OCI-LY3 (cell line): Measurements from ENCODE around the gene ST3GAL3.

ENCODE experiments used
- H2AFZ ChIP-seq: fragments of 200-600, 300-600 bp; shearing (Covaris generic); 2 replicates; pipeline ENCODE4 v1.6.0; 2014; ENCODE audit warnings: antibody characterized with exemption, low read depth, low read length
- H3K27ac ChIP-seq: fragments of 200-600, 300-600 bp; sonication (generic); 2 replicates; pipeline ENCODE4 v1.5.1; 2014; ENCODE audit warnings: mild to moderate bottlenecking, low read length, moderate library complexity, mixed read lengths
- H3K27me3 ChIP-seq: fragments of 200-600, 300-600 bp; sonication (generic); 2 replicates; pipeline ENCODE4 v1.6.1; 2014; ENCODE audit warnings: low read depth, low read length, mixed read lengths
- H3K36me3 ChIP-seq: fragments of 200-600, 300-600 bp; sonication (generic); replicated peaks from 2 replicates; pipeline ENCODE3; 2014; ENCODE audit warnings: low read depth, low read length, mixed read lengths
- H3K4me1 ChIP-seq: fragments of 300-600, 200-600 bp; sonication (generic); 2 replicates; pipeline ENCODE4 v1.6.1; 2014; ENCODE audit warnings: low read length, mixed read lengths
- H3K4me2 ChIP-seq: fragments of 200-600, 300-600 bp; sonication (generic); 2 replicates; pipeline ENCODE4 v1.6.1; 2014; ENCODE audit warnings: low read length, mixed read lengths
- H3K4me3 ChIP-seq: fragments of 300-600, 200-600 bp; sonication (generic); 2 replicates; pipeline ENCODE4 v1.5.1; 2014; ENCODE audit warnings: antibody characterized with exemption, mild to moderate bottlenecking, low read length, moderate library complexity
- H3K79me2 ChIP-seq: fragments of 300-600, 200-600 bp; shearing (Covaris generic); 2 replicates; pipeline ENCODE4 v1.6.1; 2014; ENCODE audit warnings: mild to moderate bottlenecking, low read length, mixed read lengths
- H3K9ac ChIP-seq: fragments of 300-600, 200-600 bp; shearing (Covaris generic); 2 replicates; pipeline ENCODE4 v1.6.0; 2014; ENCODE audit warnings: mild to moderate bottlenecking, low read length, moderate library complexity
- H3K9me3 ChIP-seq: fragments of 200-600, 300-600 bp; shearing (Covaris generic); 2 replicates; pipeline ENCODE4 v1.6.1; 2014; ENCODE audit warnings: low read length, mixed read lengths; ENCODE audit not compliant: insufficient read depth
- H4K20me1 ChIP-seq: fragments of 200-600, 300-600 bp; sonication (generic); 2 replicates; pipeline ENCODE4 v1.6.1; 2016; ENCODE audit warnings: low read length, mixed read lengths; ENCODE audit not compliant: insufficient read depth
- EZH2phosphoT487 ChIP-seq: fragments of 200-600 bp; shearing (Covaris generic); IDR thresholded peaks from 2 replicates; pipeline ENCODE4 v1.6.1; 2018; ENCODE audit warnings: antibody characterized with exemption, mixed run types, low read depth
- TF ChIP-seq, protein P1 (sequence below): fragments of 200-600, 300-600 bp; sonication (generic); IDR thresholded peaks from 2 replicates; pipeline ENCODE4 v1.5.1; 2014; ENCODE audit warnings: antibody characterized with exemption, low read length, low read depth

The ST3GAL3 gene

DNA sequence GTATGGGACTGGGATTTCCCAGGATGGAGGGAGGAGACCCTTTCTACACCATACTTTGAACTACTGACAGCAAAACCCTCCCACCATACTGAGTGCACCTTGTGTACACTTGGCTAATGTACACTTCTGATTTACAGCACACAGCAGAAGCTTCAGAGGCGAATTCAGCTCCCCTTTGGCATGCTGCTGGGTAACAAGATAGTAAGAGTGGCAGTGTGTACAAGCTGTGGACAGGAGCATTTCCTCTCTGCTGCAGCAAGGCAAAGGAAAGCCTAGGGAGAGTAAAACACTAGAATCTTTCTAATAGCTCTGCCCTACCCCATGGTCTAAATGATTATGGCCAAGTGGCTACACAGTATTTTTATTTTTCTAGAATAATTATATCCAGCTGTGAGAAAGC is 142.3 kb downstream of the ST3GAL3 start:
- TF ChIP-seq, protein P1, sequence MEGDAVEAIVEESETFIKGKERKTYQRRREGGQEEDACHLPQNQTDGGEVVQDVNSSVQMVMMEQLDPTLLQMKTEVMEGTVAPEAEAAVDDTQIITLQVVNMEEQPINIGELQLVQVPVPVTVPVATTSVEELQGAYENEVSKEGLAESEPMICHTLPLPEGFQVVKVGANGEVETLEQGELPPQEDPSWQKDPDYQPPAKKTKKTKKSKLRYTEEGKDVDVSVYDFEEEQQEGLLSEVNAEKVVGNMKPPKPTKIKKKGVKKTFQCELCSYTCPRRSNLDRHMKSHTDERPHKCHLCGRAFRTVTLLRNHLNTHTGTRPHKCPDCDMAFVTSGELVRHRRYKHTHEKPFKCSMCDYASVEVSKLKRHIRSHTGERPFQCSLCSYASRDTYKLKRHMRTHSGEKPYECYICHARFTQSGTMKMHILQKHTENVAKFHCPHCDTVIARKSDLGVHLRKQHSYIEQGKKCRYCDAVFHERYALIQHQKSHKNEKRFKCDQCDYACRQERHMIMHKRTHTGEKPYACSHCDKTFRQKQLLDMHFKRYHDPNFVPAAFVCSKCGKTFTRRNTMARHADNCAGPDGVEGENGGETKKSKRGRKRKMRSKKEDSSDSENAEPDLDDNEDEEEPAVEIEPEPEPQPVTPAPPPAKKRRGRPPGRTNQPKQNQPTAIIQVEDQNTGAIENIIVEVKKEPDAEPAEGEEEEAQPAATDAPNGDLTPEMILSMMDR: no peak
- no peak for TF ChIP-seq EZH2phosphoT487
- H3K9me3 ChIP-seq: no peaks in the 10 kb centered on the region
- H3K79me2 ChIP-seq: no peaks in the 10 kb centered on the region
- H3K27me3 ChIP-seq: no peaks in the 10 kb centered on the region
- no peak overlapping the region for H2AFZ ChIP-seq
- H4K20me1 ChIP-seq: no peaks in the 10 kb centered on the region
- no peak overlapping the region for H3K4me3 ChIP-seq
- peaks cover 8% of the 10 kb centered on the region; the same call in 1 of the 2 replicates for H3K4me1 ChIP-seq
- H3K27ac ChIP-seq: no peak overlapping the region
- H3K36me3 ChIP-seq: no peaks in the 10 kb centered on the region
- no peak overlapping the region for H3K9ac ChIP-seq
- H3K4me2 ChIP-seq: no peak overlapping the region

DNA sequence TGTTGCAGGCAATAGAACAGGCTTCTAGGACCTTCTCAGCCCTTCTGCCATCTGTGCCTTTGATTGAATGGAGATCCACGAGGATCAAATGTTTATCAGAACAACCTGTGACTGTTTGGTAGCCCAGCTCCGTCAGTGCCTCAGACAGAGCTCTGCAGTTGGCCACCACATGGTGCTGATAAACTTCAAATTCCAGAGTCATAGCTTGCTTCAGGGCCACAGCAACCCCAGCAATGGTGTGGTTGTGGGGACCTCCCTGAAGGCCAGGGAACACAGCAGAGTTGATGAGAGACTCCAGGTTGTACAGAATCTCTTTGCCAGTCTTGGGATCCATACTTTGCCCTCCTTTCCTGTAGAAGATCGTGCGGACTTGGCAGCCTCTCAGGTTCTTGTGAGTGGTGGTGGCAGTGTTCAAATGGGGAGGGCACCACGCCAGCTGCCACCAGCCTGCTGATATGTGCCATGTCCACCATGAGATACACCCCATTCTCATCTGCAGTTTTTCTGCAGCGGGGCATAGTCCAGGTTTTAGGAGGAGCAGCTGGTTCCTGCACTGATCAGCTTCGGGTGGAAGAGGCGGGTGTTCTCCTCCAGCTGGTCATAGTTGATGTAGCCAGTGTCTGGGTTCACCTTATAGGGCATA is 143.4 kb downstream of the ST3GAL3 start:
- H3K27me3 ChIP-seq: no peaks in the 10 kb centered on the region
- H3K4me1 ChIP-seq: peaks cover 8% of the 10 kb centered on the region; the same call in 1 of the 2 replicates
- H3K27ac ChIP-seq: no peak overlapping the region
- no peak overlapping the region for H3K4me2 ChIP-seq
- H3K79me2 ChIP-seq: no peaks in the 10 kb centered on the region
- no peaks in the 10 kb centered on the region for H3K36me3 ChIP-seq
- H3K9me3 ChIP-seq: no peaks in the 10 kb centered on the region
- no peaks in the 10 kb centered on the region for H4K20me1 ChIP-seq
- H2AFZ ChIP-seq: no peak overlapping the region
- H3K4me3 ChIP-seq: no peak overlapping the region
- TF ChIP-seq, protein P1: no peak
- no peak for TF ChIP-seq EZH2phosphoT487
- H3K9ac ChIP-seq: no peak overlapping the region

DNA sequence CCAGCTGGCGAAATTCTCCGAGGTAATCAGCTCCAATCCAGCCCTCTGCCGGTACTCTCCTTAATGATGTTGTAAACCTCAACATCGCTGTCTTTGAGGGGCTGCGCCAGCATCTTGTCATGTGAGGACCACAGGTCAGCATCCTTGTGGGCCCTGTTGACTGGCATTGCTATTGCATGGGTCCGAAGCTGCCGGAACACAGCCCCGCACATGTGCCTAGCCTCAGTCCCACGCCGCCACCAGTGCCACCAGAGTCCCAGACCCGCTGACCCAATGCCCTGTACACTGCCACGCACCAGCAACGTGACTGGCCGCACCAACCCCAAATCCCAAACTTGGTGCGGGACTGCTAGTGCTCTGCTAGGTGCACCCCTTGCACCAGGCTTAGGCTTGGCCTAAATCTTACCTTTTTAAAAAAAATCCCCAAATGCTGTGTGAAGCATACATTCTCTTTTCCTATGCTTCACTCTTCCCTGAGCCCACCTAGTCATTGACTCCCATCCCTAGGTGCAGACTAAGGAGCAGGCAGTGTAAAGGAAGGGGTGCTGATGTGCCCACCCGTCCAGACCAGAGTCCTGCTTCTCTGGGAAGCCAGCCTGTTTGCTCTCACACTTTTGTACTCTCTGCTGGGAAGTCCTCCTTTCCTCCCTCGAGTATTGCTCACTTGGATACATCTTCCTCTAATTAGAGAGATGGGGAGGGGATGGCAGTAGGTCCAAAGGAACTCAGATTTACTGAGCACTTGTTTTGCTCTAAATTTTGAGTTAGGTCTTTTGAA is 144.4 kb downstream of the ST3GAL3 start:
- Histone ChIP-seq H3K4me1 (peaks cover 8% of the 10 kb centered on the region; the same call in 1 of the 2 replicates), H3K4me2 (no peak overlapping the region), H3K79me2 (no peaks in the 10 kb centered on the region), H2AFZ (no peak overlapping the region), H3K9me3 (no peaks in the 10 kb centered on the region), H3K36me3 (no peaks in the 10 kb centered on the region), H4K20me1 (no peaks in the 10 kb centered on the region), H3K27ac (no peak overlapping the region), H3K27me3 (no peaks in the 10 kb centered on the region), H3K4me3 (no peak overlapping the region), H3K9ac (no peak overlapping the region)
- no peak for TF ChIP-seq EZH2phosphoT487
- TF ChIP-seq, protein P1: no peak

DNA sequence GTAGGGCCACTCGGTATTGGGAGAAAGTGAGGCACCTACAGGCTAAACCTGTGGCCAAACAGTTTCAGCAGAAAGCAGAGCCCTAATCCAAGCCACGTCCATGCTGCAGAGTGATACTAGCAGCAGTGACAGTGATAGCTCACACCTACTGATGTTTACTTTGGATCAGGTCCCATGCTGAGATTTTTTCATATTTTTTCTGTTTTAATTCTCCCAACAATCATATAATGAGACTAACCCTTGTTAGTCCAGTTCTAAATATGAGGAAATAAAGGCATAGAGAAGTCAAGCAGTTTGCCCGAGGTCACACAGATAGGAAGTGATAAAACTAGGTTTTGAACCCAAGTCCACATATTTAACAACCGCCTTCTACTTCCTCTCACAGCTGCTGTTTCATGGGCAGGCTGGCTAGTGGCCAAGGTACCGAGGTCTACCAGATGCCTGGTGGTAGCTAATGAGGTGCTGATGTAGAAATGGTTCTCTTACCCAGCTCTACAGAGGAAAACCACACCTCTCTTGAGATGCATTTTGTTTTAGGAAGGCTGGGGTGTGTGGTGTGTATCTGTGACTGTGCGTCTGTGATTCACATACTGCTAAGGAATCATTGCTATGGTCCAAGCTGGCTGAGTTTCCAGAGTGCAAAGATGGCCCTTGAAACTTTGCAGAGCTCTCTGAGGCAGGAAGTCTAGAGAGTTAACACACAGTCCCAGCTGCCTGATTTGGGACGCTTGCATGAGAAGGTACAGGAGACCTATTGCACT is 146.0 kb downstream of the ST3GAL3 start:
- H3K27ac ChIP-seq: no peak overlapping the region
- H3K4me2 ChIP-seq: peak overlapping the region; percentile 9; the same call in 1 of the 2 replicates
- H3K36me3 ChIP-seq: no peaks in the 10 kb centered on the region
- H3K79me2 ChIP-seq: no peaks in the 10 kb centered on the region
- H3K9me3 ChIP-seq: no peaks in the 10 kb centered on the region
- H4K20me1 ChIP-seq: no peaks in the 10 kb centered on the region
- peaks cover 8% of the 10 kb centered on the region; the same call in 1 of the 2 replicates for H3K4me1 ChIP-seq
- H3K9ac ChIP-seq: no peak overlapping the region
- H2AFZ ChIP-seq: no peak overlapping the region
- no peak for TF ChIP-seq EZH2phosphoT487
- TF ChIP-seq, protein P1: no peak
- no peaks in the 10 kb centered on the region for H3K27me3 ChIP-seq
- no peak overlapping the region for H3K4me3 ChIP-seq
